Stimulated activated CD4-positive, alpha-beta T cell treated with anti-CD3 and anti-CD28 coated beads, Interleukin-4, amount 100 ng/mL, for 48 hours (primary cell): Measurements from ENCODE around the gene DNAAF3.

ENCODE experiments used
- DNase-seq, 2 donors: peaks; one replicate each; pipeline ENCODE4 v3.0.0-alpha.2; 2020; ENCODE audit warnings: low read depth in 2 of 2

The DNAAF3 gene

GRCh38 chr19:55116859-55117662, 49.4 kb downstream of the DNAAF3 start, which contains the start of gene PPP1R12C:
Gene PPP1R12C, minus strand, starts transcription at chr19:55117637. Its CDS starts 94 bp downstream, at chr19:55117543.
- no peak for DNase-seq

GRCh38 chr19:55116232-55116858, 50.1 kb downstream of the DNAAF3 start:
- DNase-seq: peak; percentile 40 to 56

GRCh38 chr19:55115446-55116065, 50.9 kb downstream of the DNAAF3 start:
- no peak for DNase-seq

- DNase-seq: no peak
Measured at GRCh38 chr19:55114566-55115145, 51.8 kb downstream of the DNAAF3 start.

GRCh38 chr19:55113570-55114039, 52.8 kb downstream of the DNAAF3 start:
- no peak for DNase-seq

- DNase-seq: no peak
Measured at GRCh38 chr19:55112777-55113569, 53.4 kb downstream of the DNAAF3 start.

GRCh38 chr19:55112246-55112776, 54.1 kb downstream of the DNAAF3 start:
- no peak for DNase-seq

- DNase-seq: no peak
Measured at GRCh38 chr19:55111238-55111831, 55.1 kb downstream of the DNAAF3 start.

- no peak for DNase-seq
Measured at GRCh38 chr19:55109527-55110291, 56.7 kb downstream of the DNAAF3 start.
